ENCODE measurements around the gene NTN3. TPM values are rescaled to one million over a fixed set of nuclear protein-coding genes. Genes with fewer than 3 reads are reported as not detected.

The NTN3 gene
- total RNA-seq, 2 donors from 2014 or later = not detected

- Mint-ChIP-seq H3K9me3 (no peaks in the 10 kb centered on the region), H3K4me1 (ENCODE audit: low read depth in 2 of 2) (peaks cover 47% of the 10 kb centered on the region in 2 donors), H3K27me3 (no peaks in the 10 kb centered on the region), H3K27ac (peak overlapping the region in 1 of 2 donors; percentile 85), H3K36me3 (no peaks in the 10 kb centered on the region), H3K4me3 (no peak overlapping the region)
- ATAC-seq = no peak
- DNase-seq (ENCODE audit: low spot score) = no peak
These were observed 47.0 kb downstream of the NTN3 start for GRCh38 chr16:2517954-2518605.

GRCh38 chr16:2518823-2519710 is 48.0 kb downstream of the NTN3 start:
- H3K27ac Mint-ChIP-seq = peak overlapping the region; percentile 43 to 59
- H3K36me3 Mint-ChIP-seq = no peaks in the 10 kb centered on the region
- peaks cover 44 to 49% of the 10 kb centered on the region in 2 donors for H3K4me1 Mint-ChIP-seq (ENCODE audit: low read depth in 2 of 2)
- no peaks in the 10 kb centered on the region for H3K27me3 Mint-ChIP-seq
- no peaks in the 10 kb centered on the region for H3K9me3 Mint-ChIP-seq
- peak overlapping the region; percentile 79 for H3K4me3 Mint-ChIP-seq
- ATAC-seq (no peak), DNase-seq (ENCODE audit: low spot score) (no peak)

GRCh38 chr16:2519711-2520080 is 48.6 kb downstream of the NTN3 start:
- no peaks in the 10 kb centered on the region for H3K9me3 Mint-ChIP-seq
- peak overlapping the region; percentile 79 for H3K4me3 Mint-ChIP-seq
- H3K36me3 Mint-ChIP-seq = no peaks in the 10 kb centered on the region
- peak overlapping the region; percentile 43 to 81 for H3K27ac Mint-ChIP-seq
- DNase-seq (ENCODE audit: low spot score) (no peak), ATAC-seq (peak in 1 of 2 donors; percentile 1)
- no peaks in the 10 kb centered on the region for H3K27me3 Mint-ChIP-seq
- H3K4me1 Mint-ChIP-seq (ENCODE audit: low read depth in 2 of 2) = peaks cover 44 to 52% of the 10 kb centered on the region in 2 donors

GRCh38 chr16:2520097-2520783 is 49.1 kb downstream of the NTN3 start, which contains the start of gene AMDHD2:
TSS of gene AMDHD2 (plus strand) at chr16:2520371. CDS start at chr16:2520459, 88 bp downstream.
- H3K4me1 Mint-ChIP-seq (ENCODE audit: low read depth in 2 of 2) = peaks cover 42 to 52% of the 10 kb centered on the region in 2 donors
- H3K27ac Mint-ChIP-seq = peak within 1 kb of the TSS; percentile 73 to 81
- no peaks in the 10 kb centered on the region for H3K9me3 Mint-ChIP-seq
- DNase-seq (ENCODE audit: low spot score) (peak; percentile 90), ATAC-seq (peak; percentile 86)
- no peaks in the 10 kb centered on the region for H3K27me3 Mint-ChIP-seq
- peak within 1 kb of the TSS; percentile 79 for H3K4me3 Mint-ChIP-seq
- H3K36me3 Mint-ChIP-seq = no peaks in the 10 kb centered on the region

- no peaks in the 10 kb centered on the region for H3K9me3 Mint-ChIP-seq
- peak; percentile 37 to 60 for ATAC-seq
- peak overlapping the region; percentile 73 to 78 for H3K27ac Mint-ChIP-seq
- peaks cover 35 to 45% of the 10 kb centered on the region in 2 donors for H3K4me1 Mint-ChIP-seq (ENCODE audit: low read depth in 2 of 2)
- peak overlapping the region; percentile 77 for H3K4me3 Mint-ChIP-seq
- H3K36me3 Mint-ChIP-seq = no peaks in the 10 kb centered on the region
- DNase-seq (ENCODE audit: low spot score) = peak; percentile 49
- no peaks in the 10 kb centered on the region for H3K27me3 Mint-ChIP-seq
These were observed 49.9 kb downstream of the NTN3 start for GRCh38 chr16:2520784-2521531.

Other genes with a start within 250 kb of the NTN3 start
- gene E4F1, start 247.7 kb upstream of the NTN3 start, total RNA-seq = 10 to 100 TPM; 27.5 to 51.8 TPM
- 1 to 10 TPM in 1 of 2 donors, under 1 TPM in 1; 0.88 to 3.5 TPM for gene DNASE1L2, start 234.9 kb upstream of the NTN3 start, total RNA-seq
- 10 to 100 TPM; 29.1 to 51.1 TPM for gene ECI1, start 219.7 kb upstream of the NTN3 start, total RNA-seq
- gene RNPS1, start 203.2 kb upstream of the NTN3 start, total RNA-seq = 100 to 1,000 TPM; 256 to 334 TPM
- 10 to 100 TPM in 1 of 2 donors, 1 to 10 TPM in 1; 7.3 to 14.9 TPM for gene ABCA3, start 130.6 kb upstream of the NTN3 start, total RNA-seq
- 10 to 100 TPM; 36.1 to 79.5 TPM for gene CCNF, start 41.9 kb upstream of the NTN3 start, total RNA-seq
- gene TEDC2, start 11.2 kb upstream of the NTN3 start, total RNA-seq = 10 to 100 TPM in 1 of 2 donors, 1 to 10 TPM in 1; 8.6 to 39.0 TPM
- gene TBC1D24, start 3.8 kb downstream of the NTN3 start, total RNA-seq = 10 to 100 TPM; 22.0 to 39.9 TPM
- gene ATP6V0C, start 42.7 kb downstream of the NTN3 start, total RNA-seq = 100 to 1,000 TPM; 103 to 146 TPM
- 10 to 100 TPM; 34.1 to 63.9 TPM for gene AMDHD2, start 49.1 kb downstream of the NTN3 start, total RNA-seq
- not detected for gene CEMP1, start 60.1 kb downstream of the NTN3 start, total RNA-seq
- gene PDPK1, start 66.7 kb downstream of the NTN3 start, total RNA-seq = 10 to 100 TPM; 71.3 to 76.8 TPM
- 10 to 100 TPM; 46.2 to 65.0 TPM for gene KCTD5, start 211.2 kb downstream of the NTN3 start, total RNA-seq
- 1 to 10 TPM; 1.1 to 1.4 TPM for gene PRSS27, start 248.9 kb downstream of the NTN3 start, total RNA-seq

All from natural killer cell treated with Interleukin-12 subunit alpha and Interleukin-12 subunit beta and Interleukin-15 and Interleukin-18, amount 100 ng/mL, for 72 hours (primary cell).